Stimulated activated CD4-positive, alpha-beta T cell treated with anti-CD3 and anti-CD28 coated beads, Interleukin-15, amount 100 ng/mL, for 48 hours (primary cell): ENCODE data around the gene RAP2A.

ENCODE experiments used
- DNase-seq, 2 donors: peaks; one replicate each; pipeline ENCODE4 v3.0.0-alpha.2; 2020; ENCODE audit warnings: low read depth in 2 of 2

The RAP2A gene

GRCh38 chr13:97433727-97434396 lies at the start of gene RAP2A:
Gene RAP2A (plus strand): TSS chr13:97434169. CDS start chr13:97434471, 302 bp downstream.
- peak; percentile 83 to 87 for DNase-seq

DNA sequence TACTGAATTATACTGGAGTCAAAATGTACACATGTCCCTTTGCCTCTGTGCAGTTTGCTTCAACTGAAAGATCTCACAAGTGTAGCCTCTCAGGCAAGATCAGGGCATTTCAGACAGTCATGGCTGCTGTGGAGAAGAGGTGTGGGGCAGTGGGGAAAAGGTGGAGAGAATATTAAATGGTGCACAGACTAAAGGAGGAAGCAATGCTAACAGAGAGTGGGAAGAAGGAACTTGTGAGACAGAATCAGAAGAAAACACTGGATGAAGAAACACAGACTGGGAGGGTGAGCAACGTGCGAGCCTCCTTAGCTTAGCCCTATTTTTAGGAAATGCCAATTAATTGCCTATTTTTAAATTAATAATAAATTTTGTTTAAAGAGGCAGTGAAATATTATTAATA lies 49.6 kb upstream of the RAP2A start:
- no peak for DNase-seq

- DNase-seq, result no peak
Measured at GRCh38 chr13:97385146-97385545, 48.8 kb upstream of the RAP2A start.

DNA sequence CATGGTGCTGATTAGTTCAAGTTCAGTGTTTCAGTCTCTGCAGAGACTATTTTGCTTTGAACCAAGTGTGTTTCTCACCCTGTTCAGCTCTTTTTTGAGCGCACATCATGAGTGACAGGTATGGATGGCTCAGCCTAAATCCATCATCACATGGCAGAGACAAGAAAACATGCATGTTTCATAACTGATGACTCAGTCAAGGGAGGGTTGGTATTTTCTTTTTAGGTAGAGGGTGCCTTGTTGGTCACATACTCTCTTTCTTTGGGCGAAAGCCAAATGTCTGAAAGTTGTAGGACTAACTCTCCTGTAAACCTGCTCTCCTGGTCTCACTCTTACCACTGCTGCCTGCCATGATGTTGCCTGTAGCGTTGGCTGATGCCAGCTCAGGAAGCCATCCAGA lies 48.1 kb upstream of the RAP2A start:
- no peak for DNase-seq

DNA sequence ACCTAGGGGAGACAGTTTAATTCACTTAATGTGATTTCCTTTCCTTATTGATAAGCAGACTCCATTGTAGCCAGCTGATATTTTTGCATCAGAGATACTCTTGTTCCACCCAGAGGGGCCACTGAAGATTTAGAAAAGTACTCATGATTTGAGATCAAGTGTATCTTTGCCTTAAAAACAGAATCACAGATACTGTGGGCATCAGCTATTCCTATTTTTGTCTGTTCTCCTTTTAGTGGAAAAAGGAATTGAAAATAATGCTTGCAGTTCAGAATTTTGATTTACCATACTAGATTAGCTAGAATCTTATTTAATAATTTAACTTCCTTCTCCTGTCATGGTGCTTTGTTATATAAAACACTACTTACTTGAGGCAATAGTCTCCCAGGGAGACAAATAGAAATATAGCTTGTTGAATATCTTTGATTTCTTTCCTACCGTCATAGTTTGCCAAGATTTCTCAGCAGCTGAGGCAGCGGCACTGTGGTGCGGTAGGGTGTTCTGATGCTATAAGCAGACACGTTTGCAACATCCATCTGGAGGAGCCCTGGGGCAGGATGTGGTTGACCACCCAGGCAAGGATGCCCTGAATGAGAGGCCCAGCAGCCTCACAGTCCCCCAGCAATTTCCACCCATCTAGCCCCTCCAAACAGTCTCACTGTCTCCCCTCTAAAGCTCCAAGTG lies 47.0 kb upstream of the RAP2A start:
- DNase-seq, result no peak

DNA sequence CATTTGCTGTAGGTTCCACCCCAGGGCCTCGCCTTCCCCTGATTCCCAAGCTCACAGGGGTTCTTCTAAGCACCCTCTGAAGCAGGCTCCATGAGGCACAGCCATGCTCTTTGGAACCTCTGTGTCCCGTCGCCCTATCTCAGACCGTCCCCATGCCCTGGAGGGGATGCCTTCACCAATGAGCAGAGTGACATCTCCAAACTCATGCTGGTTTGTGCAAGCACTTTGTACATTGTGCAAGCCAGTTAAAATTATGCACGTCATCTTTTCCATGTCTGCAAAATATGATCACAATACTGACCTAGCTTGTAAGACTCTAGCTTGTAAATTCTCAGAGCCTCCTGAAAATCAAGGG lies 46.5 kb upstream of the RAP2A start:
- no peak for DNase-seq

- DNase-seq, result no peak
Measured at GRCh38 chr13:97387890-97388289, 46.1 kb upstream of the RAP2A start.

DNA sequence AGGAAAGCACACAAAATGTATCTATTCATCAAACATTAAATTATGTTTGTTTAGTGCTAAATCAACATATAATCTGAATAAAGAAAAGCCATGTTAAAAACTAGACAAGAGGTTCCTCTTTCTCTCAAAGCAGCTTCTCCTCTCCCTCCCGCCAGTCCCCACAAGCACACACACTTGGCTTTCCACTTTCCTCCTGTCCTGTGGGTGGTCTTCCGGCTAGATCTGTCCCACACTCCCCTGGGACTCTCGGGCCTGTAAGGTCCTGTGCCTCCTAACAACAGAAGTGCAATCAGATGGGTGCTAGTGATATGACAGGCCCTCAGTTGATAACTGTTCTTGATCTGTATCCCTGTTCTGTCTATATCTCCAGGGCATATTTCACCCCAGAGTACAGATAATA lies 45.6 kb upstream of the RAP2A start:
- DNase-seq, result no peak

GRCh38 chr13:97390941-97391600 lies 42.9 kb upstream of the RAP2A start:
- no peak for DNase-seq

DNA sequence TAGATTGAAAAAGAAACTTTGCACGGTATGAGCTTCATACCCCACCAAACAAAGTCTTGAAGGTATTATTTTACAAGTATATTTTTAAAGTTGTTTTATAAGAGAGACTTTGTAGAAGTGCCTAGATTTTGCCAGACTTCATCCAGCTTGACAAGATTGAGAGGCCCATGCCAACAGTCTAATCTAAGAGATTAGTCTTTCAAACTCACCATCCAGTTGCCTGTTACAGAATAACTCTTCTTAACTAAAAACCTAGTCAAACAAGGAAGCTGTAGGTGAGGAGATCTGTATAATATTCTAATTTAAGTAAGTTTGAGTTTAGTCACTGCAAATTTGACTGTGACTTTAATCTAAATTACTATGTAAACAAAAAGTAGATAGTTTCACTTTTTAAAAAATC lies 41.9 kb upstream of the RAP2A start:
- DNase-seq, result no peak

GRCh38 chr13:97394542-97394941 lies 39.4 kb upstream of the RAP2A start:
- no peak for DNase-seq

GRCh38 chr13:97395447-97396136 lies 38.4 kb upstream of the RAP2A start:
- no peak for DNase-seq

DNA sequence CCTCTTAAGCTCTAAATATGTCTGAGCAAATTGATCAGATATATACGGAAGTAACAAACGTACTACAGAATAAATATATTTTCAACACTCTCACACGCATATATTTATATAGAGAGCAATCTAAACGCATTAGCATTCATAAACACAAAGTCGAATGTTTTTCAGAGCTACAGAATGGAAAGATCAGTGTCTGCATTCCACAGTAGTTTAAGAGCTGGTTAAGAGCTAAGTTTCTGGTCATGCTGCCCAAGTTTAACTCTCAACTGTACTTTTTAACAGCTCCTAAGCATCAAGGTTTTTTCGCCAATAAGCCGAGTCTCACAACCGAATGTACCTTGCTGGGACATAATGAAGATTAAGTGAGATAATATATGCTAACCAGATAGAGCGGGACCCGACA lies 36.7 kb upstream of the RAP2A start:
- no peak for DNase-seq

GRCh38 chr13:97401421-97401820 lies 32.5 kb upstream of the RAP2A start:
- no peak for DNase-seq

GRCh38 chr13:97403893-97404750 lies 29.8 kb upstream of the RAP2A start:
- no peak for DNase-seq

DNA sequence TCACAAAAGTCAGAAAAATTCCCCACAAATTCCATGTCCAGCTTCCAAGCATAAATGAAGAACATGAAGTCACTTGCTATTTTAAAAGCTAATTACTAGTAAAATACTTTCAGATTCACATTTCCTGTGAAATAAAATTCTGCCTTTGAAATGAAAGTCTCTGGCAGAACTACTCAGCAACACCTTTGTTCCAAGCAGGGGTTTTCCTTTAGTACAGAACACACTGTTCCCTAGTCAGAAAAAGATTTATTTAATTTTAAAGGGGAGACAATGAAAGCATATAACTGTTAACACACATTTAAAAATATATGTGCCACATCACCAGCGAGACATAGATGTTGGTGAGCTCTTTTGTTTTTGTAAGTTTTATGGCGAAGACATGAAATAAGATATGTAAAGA lies 26.4 kb upstream of the RAP2A start:
- no peak for DNase-seq

DNA sequence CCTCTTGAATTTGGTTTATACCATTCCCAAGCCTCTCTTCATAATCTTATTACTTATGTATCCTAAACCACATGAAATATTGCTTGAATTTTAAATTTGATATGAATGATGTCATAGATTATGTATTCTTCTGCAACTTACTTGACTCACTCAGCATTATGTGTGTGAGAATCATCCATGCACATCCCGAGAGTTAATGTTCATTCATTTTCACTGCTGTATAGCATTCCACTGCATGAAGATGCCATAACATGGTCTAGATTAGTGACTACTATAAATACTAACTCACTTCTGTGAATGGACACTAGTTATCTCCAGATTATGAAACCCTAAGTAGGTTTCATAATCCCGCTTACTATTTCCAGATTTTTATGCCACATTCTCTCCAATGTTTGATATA lies 25.0 kb upstream of the RAP2A start:
- no peak for DNase-seq

DNA sequence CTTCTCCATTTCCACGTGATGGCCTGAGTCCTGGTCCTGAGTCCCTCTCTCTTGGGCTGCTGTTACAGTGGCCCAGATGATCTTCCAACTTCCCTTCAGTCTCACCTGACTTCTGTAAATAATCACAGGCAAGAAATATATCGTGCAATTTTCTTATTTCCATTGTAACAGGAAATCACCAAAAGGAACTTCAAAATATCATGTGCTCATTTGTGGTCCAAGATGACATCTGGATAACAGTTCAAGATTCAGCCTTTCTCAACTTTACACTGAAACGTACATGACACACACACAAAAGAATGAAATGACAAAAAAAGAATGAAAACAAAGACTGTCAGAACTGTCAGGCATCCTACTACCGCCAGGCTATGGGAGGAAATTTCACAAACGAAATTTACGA lies 22.0 kb upstream of the RAP2A start:
- DNase-seq, result no peak

GRCh38 chr13:97413694-97414093 lies 20.3 kb upstream of the RAP2A start:
- DNase-seq, result no peak

- DNase-seq, result no peak
Measured at GRCh38 chr13:97414392-97414791, 19.6 kb upstream of the RAP2A start.

- DNase-seq, result no peak
Measured at GRCh38 chr13:97417698-97418097, 16.3 kb upstream of the RAP2A start.
